Retinal pigment epithelial cell (primary cell): ENCODE results near the gene CHAC1.

Experiments used
- DNase-seq: peaks from one replicate; pipeline ENCODE4 v3.0.0-alpha.2; 2010; ENCODE audit warnings: low read depth
- H3K4me3 ChIP-seq: 2 replicates; pipeline ENCODE4 v1.5.1; 2011; ENCODE audit warnings: mild to moderate bottlenecking, low read length, control low read depth, moderate library complexity
- TF ChIP-seq, protein P1 (sequence below): conservative IDR thresholded peaks from 2 replicates; pipeline ENCODE4 v1.5.1; 2011; ENCODE audit warnings: low read depth, low read length, control low read depth, inconsistent platforms

Gene CHAC1, protein sequence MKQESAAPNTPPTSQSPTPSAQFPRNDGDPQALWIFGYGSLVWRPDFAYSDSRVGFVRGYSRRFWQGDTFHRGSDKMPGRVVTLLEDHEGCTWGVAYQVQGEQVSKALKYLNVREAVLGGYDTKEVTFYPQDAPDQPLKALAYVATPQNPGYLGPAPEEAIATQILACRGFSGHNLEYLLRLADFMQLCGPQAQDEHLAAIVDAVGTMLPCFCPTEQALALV

DNA sequence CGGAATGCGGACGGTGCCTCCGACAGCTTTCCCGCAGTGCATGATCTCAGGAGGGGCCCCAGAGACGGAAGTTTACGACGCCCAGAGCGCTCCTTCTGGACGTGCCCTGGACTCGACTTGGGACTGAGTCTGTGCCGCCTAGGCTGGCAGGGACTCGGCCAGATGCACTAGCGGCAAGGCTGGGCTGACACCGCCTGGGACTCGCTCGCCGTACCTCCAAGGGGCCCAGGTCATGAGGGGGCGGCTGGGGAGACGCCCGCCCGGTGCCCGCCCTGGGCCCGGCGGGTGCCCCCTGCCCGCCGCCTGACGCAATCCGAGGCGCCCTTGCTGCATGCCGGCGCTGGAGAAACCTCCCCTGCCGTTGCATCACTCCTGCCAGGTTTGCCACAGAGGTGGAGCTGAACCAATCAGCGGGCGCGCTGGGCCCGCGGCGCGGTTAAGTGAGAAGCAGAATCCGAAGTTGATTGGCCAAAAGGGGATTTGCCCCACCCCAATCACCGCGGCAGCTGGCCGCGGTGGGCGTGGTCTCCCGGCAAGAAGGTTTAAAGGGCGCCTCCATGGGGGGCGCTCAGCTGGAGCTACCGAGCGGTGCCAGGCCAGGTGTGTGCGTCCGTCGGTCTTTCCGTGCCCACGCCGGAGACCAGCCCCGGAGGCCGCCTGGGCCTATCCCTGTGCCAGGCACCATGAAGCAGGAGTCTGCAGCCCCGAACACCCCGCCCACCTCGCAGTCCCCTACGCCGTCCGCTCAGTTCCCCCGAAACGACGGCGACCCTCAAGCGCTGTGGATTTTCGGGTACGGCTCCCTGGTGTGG, at the start of gene CHAC1:
TSS of gene CHAC1 (plus strand) at position 571 of the 812 bp plus-strand sequence. CDS start at position 684, 113 bp downstream.
- H3K4me3 ChIP-seq, result peak within 1 kb of the TSS; percentile 83
- peak; percentile 90 for DNase-seq
- TF ChIP-seq, protein P1, sequence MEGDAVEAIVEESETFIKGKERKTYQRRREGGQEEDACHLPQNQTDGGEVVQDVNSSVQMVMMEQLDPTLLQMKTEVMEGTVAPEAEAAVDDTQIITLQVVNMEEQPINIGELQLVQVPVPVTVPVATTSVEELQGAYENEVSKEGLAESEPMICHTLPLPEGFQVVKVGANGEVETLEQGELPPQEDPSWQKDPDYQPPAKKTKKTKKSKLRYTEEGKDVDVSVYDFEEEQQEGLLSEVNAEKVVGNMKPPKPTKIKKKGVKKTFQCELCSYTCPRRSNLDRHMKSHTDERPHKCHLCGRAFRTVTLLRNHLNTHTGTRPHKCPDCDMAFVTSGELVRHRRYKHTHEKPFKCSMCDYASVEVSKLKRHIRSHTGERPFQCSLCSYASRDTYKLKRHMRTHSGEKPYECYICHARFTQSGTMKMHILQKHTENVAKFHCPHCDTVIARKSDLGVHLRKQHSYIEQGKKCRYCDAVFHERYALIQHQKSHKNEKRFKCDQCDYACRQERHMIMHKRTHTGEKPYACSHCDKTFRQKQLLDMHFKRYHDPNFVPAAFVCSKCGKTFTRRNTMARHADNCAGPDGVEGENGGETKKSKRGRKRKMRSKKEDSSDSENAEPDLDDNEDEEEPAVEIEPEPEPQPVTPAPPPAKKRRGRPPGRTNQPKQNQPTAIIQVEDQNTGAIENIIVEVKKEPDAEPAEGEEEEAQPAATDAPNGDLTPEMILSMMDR, result no peak

DNA sequence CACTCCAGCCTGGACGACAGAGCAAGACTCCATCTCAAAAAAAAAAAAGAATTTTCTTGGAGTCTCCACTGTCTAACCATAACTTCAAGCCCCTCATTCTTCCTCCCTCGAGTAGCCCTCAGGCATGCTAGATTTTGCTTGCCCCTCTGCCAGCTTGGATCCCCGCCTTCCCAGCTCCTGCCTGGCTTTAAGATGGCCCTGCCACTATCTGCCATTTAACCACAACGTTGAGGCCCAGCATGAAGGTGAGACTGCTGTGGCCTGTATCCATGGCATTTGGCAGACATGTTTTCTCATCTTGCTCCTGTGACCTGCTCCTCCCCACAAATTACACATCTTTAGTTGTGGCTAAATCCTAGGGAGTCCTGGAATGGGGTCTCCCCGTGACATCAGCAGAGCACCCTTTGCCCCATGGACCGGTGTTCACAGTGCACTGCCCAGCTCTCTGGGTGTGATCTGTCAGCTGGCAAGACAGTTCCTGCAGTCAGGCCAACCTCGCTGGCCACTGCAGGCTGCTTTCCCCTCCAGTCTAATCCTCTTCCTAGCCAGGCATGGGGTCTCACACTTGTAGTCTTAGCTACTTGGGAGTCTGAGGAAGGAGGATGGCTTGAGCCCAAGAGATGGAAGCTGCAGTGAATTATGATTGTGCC, 48.6 kb upstream of the CHAC1 start:
- TF ChIP-seq, protein P1, result no peak
- DNase-seq, result no peak
- no peak overlapping the region for H3K4me3 ChIP-seq

DNA sequence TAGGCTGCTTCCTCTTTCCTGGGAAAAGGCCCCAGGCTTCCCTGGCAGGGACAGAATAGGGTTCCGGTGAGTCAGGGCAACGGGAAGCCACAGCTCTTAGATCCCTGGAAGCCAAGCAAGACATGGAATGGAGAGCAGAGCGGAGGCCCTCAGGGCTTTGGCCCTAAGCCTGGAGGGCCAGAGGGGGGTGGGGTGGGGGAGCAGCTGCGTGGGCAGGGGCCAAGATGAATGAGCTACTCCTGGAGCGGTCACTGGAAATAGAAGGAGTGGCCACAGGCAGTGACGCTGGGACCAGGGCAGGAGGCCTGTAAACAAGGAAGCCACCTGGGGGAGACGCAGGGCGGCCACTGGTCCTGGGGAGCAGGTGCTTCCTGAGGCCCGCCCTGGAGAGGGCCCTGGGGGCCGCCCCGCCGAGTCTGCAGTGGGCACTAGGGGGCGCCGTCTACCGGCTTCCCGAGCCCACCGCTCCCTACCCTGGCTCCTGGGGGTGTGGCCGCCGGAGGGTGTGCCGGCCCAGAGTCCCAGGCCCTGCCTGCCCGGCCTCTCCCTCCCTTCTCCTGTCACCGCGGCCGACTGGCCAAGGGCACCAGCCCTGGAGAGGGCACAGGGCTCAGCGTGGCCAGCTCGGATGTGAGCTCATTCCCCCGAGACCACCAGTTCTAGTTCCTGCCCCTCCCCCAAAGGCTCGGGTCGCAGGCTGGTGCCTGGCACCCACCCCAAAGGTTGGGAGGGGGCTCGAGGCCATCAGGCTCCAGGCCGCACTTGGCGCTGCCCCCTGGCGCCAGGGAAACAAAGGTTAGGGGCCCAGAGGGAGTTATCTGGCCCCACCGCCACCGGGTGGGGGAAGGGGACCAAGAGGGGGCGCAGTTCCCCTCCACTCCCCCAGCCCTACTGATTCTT, 46.9 kb upstream of the CHAC1 start:
- TF ChIP-seq, protein P1, result peak; percentile 81
- peak; percentile 47 for DNase-seq
- peak overlapping the region; percentile 54 for H3K4me3 ChIP-seq

DNA sequence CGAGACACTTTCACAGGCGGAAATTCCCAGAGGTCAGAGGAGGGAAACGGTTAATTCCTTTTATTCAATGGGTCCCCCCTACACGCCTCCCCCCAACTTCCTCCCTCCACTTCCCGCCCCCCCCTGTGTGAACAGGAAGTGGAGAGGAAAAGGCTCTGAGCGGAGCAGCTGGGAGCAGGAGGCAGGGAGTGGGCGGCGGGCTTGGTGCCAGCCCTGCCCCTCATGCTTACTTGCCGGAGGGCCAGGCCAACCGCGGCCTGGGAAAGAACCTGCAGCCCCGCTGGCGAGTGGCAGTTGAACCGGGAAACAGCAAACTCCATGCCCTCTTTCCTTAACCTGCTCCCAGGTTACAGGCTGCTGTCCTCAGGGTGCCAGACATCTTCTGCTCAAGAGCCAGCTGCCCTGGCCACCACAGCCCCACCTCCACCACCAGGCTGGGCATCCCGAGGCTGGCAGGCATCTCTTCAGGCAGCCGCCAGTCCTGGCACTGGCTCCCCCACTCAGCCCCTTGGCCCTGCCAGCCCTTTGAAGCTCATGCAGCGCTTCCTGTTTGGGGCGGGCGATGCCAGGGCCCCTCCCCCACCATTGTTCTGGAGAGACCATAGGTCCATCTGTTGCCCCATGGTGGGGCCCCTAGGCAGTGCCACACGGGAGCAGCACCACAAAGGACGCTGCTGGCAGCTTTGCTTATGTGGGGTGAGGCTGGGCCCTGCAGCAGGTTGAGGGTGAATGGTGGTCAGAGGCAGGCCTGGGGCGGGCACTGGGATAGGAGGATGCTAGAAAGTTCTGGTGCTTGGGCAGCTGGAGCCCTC, 46.1 kb upstream of the CHAC1 start:
- DNase-seq, result no peak
- TF ChIP-seq, protein P1, result no peak
- peak overlapping the region; percentile 54 for H3K4me3 ChIP-seq

DNA sequence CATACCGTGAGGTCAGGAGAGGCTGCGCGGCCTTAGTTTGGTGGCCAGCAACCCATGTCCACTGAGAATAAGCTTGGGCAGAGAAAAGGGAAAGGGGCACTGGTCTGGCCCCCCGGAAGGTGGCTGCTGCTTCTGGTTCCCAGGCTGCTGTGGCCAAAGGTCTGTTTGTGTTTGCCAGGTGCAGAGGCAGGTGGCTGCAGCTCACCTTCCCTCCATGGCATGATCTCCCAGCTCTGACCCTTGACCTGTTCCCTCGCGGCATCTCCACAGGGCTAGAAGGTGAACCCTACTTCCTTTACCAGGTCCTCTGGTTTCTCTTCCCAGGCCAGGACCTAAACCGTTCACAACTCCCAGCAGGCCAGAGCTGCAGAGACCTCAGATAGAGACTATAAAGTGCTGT, 45.2 kb upstream of the CHAC1 start:
- DNase-seq, result no peak
- no peak overlapping the region for H3K4me3 ChIP-seq
- TF ChIP-seq, protein P1, result no peak
